ENCODE data around the gene ARHGAP6. TPM values are rescaled to one million over a fixed set of nuclear protein-coding genes. Genes with fewer than 3 reads are reported as not detected.

The ARHGAP6 gene
- total RNA-seq, 1 experiment from 2014 or later, result 0.50 TPM

GRCh38 chrX:11349020-11349419 is 316.7 kb downstream of the ARHGAP6 start:
- ChIA-PET POLR2A (no interaction called here), CTCF (no interaction called here)
- Histone ChIP-seq H3K27me3 (replicated peaks; ENCODE audit: control insufficient read depth, insufficient read depth, low read length) (no peaks in the 10 kb centered on the region), H3K4me1 (peaks cover 18% of the 10 kb centered on the region; the same call in 1 of the 2 replicates), H3K4me3 (ENCODE audit: low read depth, low read length) (no peak overlapping the region), H3K36me3 (ENCODE audit: control insufficient read depth, insufficient read depth, low read length) (no peaks in the 10 kb centered on the region), H3K9me3 (no peaks in the 10 kb centered on the region)
- H3K27ac Mint-ChIP-seq (ENCODE audit: unreplicated experiment), result no peak overlapping the region
- H3K4me1 Mint-ChIP-seq (ENCODE audit: low read depth, unreplicated experiment), result no peaks in the 10 kb centered on the region
- no peaks in the 10 kb centered on the region for H3K36me3 Mint-ChIP-seq (ENCODE audit: insufficient read depth, unreplicated experiment)
- H3K9me3 Mint-ChIP-seq (ENCODE audit: unreplicated experiment), result no peaks in the 10 kb centered on the region
- H3K4me3 Mint-ChIP-seq (ENCODE audit: unreplicated experiment), result no peak overlapping the region
- BruUV-seq (replicated peaks), result no TSS peak
- H3K27me3 Mint-ChIP-seq (ENCODE audit: insufficient read depth, unreplicated experiment), result no peaks in the 10 kb centered on the region
- no peak for DNase-seq
- intact Hi-C loops (cut with micrococcal nuclease; ENCODE audit: unreplicated experiment), result no loop called here
- no peak for TF ChIP-seq CTCF (IDR thresholded peaks at IDR 0.05; ENCODE audit: insufficient read depth in 1 of 2, low read depth in 1 of 2, low read length in 1 of 2, severe bottlenecking in 1 of 2, unreplicated experiment in 1 of 2)

- no peaks in the 10 kb centered on the region for H3K9me3 Mint-ChIP-seq (ENCODE audit: unreplicated experiment)
- H3K4me1 ChIP-seq, result peaks cover 8% of the 10 kb centered on the region; the same call in 1 of the 2 replicates
- CTCF ChIA-PET, result no interaction called here
These were observed 318.4 kb downstream of the ARHGAP6 start for GRCh38 chrX:11347300-11347699.

GRCh38 chrX:11346121-11346682 is 319.5 kb downstream of the ARHGAP6 start:
- intact Hi-C loops (cut with micrococcal nuclease; ENCODE audit: unreplicated experiment), result no loop called here
- Mint-ChIP-seq H3K4me3 (ENCODE audit: unreplicated experiment) (no peak overlapping the region), H3K27ac (ENCODE audit: unreplicated experiment) (no peak overlapping the region), H3K36me3 (ENCODE audit: insufficient read depth, unreplicated experiment) (no peaks in the 10 kb centered on the region), H3K27me3 (ENCODE audit: insufficient read depth, unreplicated experiment) (no peaks in the 10 kb centered on the region), H3K4me1 (ENCODE audit: low read depth, unreplicated experiment) (no peaks in the 10 kb centered on the region), H3K9me3 (ENCODE audit: unreplicated experiment) (no peaks in the 10 kb centered on the region)
- ChIA-PET POLR2A (no interaction called here), CTCF (no interaction called here)
- Histone ChIP-seq H3K4me1 (no peaks in the 10 kb centered on the region), H3K27me3 (replicated peaks; ENCODE audit: control insufficient read depth, insufficient read depth, low read length) (no peaks in the 10 kb centered on the region), H3K36me3 (ENCODE audit: control insufficient read depth, insufficient read depth, low read length) (no peaks in the 10 kb centered on the region), H3K9me3 (no peaks in the 10 kb centered on the region), H3K4me3 (ENCODE audit: low read depth, low read length) (no peak overlapping the region)
- no peak for DNase-seq
- no TSS peak for BruUV-seq (replicated peaks)
- no peak for TF ChIP-seq CTCF (IDR thresholded peaks at IDR 0.05; ENCODE audit: insufficient read depth in 1 of 2, low read depth in 1 of 2, low read length in 1 of 2, severe bottlenecking in 1 of 2, unreplicated experiment in 1 of 2)

More at GRCh38 chrX:11347300-11347699, 318.4 kb downstream of the ARHGAP6 start:
- intact Hi-C loops (cut with micrococcal nuclease; ENCODE audit: unreplicated experiment), result no loop called here
- TF ChIP-seq CTCF (IDR thresholded peaks at IDR 0.05; ENCODE audit: insufficient read depth in 1 of 2, low read depth in 1 of 2, low read length in 1 of 2, severe bottlenecking in 1 of 2, unreplicated experiment in 1 of 2), result no peak
- Mint-ChIP-seq H3K36me3 (ENCODE audit: insufficient read depth, unreplicated experiment) (no peaks in the 10 kb centered on the region), H3K27ac (ENCODE audit: unreplicated experiment) (no peak overlapping the region), H3K27me3 (ENCODE audit: insufficient read depth, unreplicated experiment) (no peaks in the 10 kb centered on the region), H3K4me1 (ENCODE audit: low read depth, unreplicated experiment) (no peaks in the 10 kb centered on the region), H3K4me3 (ENCODE audit: unreplicated experiment) (no peak overlapping the region)
- no TSS peak for BruUV-seq (replicated peaks)
- Histone ChIP-seq H3K36me3 (ENCODE audit: control insufficient read depth, insufficient read depth, low read length) (no peaks in the 10 kb centered on the region), H3K27me3 (replicated peaks; ENCODE audit: control insufficient read depth, insufficient read depth, low read length) (no peaks in the 10 kb centered on the region), H3K4me3 (ENCODE audit: low read depth, low read length) (no peak overlapping the region), H3K9me3 (no peaks in the 10 kb centered on the region)
- POLR2A ChIA-PET, result no interaction called here
- no peak for DNase-seq
